ENCODE measurements around the gene EMSY.

- TF ChIP-seq CTCF (IDR thresholded peaks at IDR 0.05) = no peak
- no peak for TF ChIP-seq EP300 (IDR thresholded peaks at IDR 0.05; ENCODE audit: low read depth)
- TF ChIP-seq POLR2AphosphoS5 (IDR thresholded peaks at IDR 0.05) = no peak
- no peak for TF ChIP-seq POLR2A (IDR thresholded peaks at IDR 0.05)
These were observed 15.0 kb downstream of the EMSY start for GRCh38 chr11:76459846-76460245.
